Measurements from ENCODE around the gene TRIM21.
"Not testable (repeated sequence)": the region's sequence is repeated elsewhere in the genome, so short reads cannot be mapped to it uniquely, and the experiment has no call there.

The TRIM21 gene

GRCh38 chr11:4388221-4388620 is 5.3 kb downstream of the TRIM21 start:
- Histone ChIP-seq H3K4me3 (ENCODE audit: low read depth in 1 of 2, low read length in 2 of 2) (no peak overlapping the region), H3K36me3 (ENCODE audit: control insufficient read depth in 1 of 2, insufficient read depth in 2 of 2, low read length in 2 of 2) (peaks cover 56 to 64% of the 10 kb centered on the region in 2 donors), H3K9me3 (ENCODE audit: control insufficient read depth in 1 of 2, low read length in 2 of 2) (no peaks in the 10 kb centered on the region), H3K4me1 (ENCODE audit: control insufficient read depth in 1 of 2, insufficient read depth in 2 of 2, low read length in 2 of 2) (peaks cover 0 to 6% of the 10 kb centered on the region in 2 donors), H3K27me3 (ENCODE audit: control insufficient read depth in 1 of 2, insufficient read depth in 2 of 2, low read length in 2 of 2) (no peaks in the 10 kb centered on the region), H3K27ac (ENCODE audit: low read depth, low read length) (no peak overlapping the region), H3K9ac (ENCODE audit: low read depth in 1 of 2, low read length in 2 of 2) (no peak overlapping the region)

- no peak overlapping the region for H3K4me3 ChIP-seq (ENCODE audit: low read depth in 1 of 2, low read length in 2 of 2)
- H3K9ac ChIP-seq (ENCODE audit: low read depth in 1 of 2, low read length in 2 of 2): no peak overlapping the region
- no peak overlapping the region for H3K27ac ChIP-seq (ENCODE audit: low read depth, low read length)
- no peaks in the 10 kb centered on the region for H3K9me3 ChIP-seq (ENCODE audit: control insufficient read depth in 1 of 2, low read length in 2 of 2)
- H3K36me3 ChIP-seq (ENCODE audit: control insufficient read depth in 1 of 2, insufficient read depth in 2 of 2, low read length in 2 of 2): peaks cover 56 to 64% of the 10 kb centered on the region in 2 donors
- no peaks in the 10 kb centered on the region for H3K4me1 ChIP-seq (ENCODE audit: control insufficient read depth in 1 of 2, insufficient read depth in 2 of 2, low read length in 2 of 2)
- no peaks in the 10 kb centered on the region for H3K27me3 ChIP-seq (ENCODE audit: control insufficient read depth in 1 of 2, insufficient read depth in 2 of 2, low read length in 2 of 2)
These were observed 7.3 kb downstream of the TRIM21 start for GRCh38 chr11:4385978-4386740.

- Histone ChIP-seq H3K4me3 (ENCODE audit: low read depth in 1 of 2, low read length in 2 of 2) (no peak overlapping the region), H3K27me3 (ENCODE audit: control insufficient read depth in 1 of 2, insufficient read depth in 2 of 2, low read length in 2 of 2) (no peaks in the 10 kb centered on the region), H3K9ac (ENCODE audit: low read depth in 1 of 2, low read length in 2 of 2) (no peak overlapping the region), H3K9me3 (ENCODE audit: control insufficient read depth in 1 of 2, low read length in 2 of 2) (no peaks in the 10 kb centered on the region), H3K4me1 (ENCODE audit: control insufficient read depth in 1 of 2, insufficient read depth in 2 of 2, low read length in 2 of 2) (no peaks in the 10 kb centered on the region), H3K27ac (ENCODE audit: low read depth, low read length) (no peak overlapping the region), H3K36me3 (ENCODE audit: control insufficient read depth in 1 of 2, insufficient read depth in 2 of 2, low read length in 2 of 2) (peaks cover 25 to 30% of the 10 kb centered on the region in 2 donors)
These were observed 11.6 kb downstream of the TRIM21 start for GRCh38 chr11:4381901-4382300.

- H3K9me3 ChIP-seq (ENCODE audit: control insufficient read depth in 1 of 2, low read length in 2 of 2): no peaks in the 10 kb centered on the region
- H3K4me1 ChIP-seq (ENCODE audit: control insufficient read depth in 1 of 2, insufficient read depth in 2 of 2, low read length in 2 of 2): no peaks in the 10 kb centered on the region
- no peaks in the 10 kb centered on the region for H3K36me3 ChIP-seq (ENCODE audit: control insufficient read depth in 1 of 2, insufficient read depth in 2 of 2, low read length in 2 of 2)
- no peak overlapping the region for H3K9ac ChIP-seq (ENCODE audit: low read depth in 1 of 2, low read length in 2 of 2)
- no peaks in the 10 kb centered on the region for H3K27me3 ChIP-seq (ENCODE audit: control insufficient read depth in 1 of 2, insufficient read depth in 2 of 2, low read length in 2 of 2)
- H3K27ac ChIP-seq (ENCODE audit: low read depth, low read length): no peak overlapping the region
- no peak overlapping the region for H3K4me3 ChIP-seq (ENCODE audit: low read depth in 1 of 2, low read length in 2 of 2)
These were observed 17.9 kb downstream of the TRIM21 start for GRCh38 chr11:4375431-4376140.

GRCh38 chr11:4370166-4370565 is 23.3 kb downstream of the TRIM21 start:
- Histone ChIP-seq H3K27me3 (ENCODE audit: control insufficient read depth in 1 of 2, insufficient read depth in 2 of 2, low read length in 2 of 2) (no peaks in the 10 kb centered on the region), H3K9ac (ENCODE audit: low read depth in 1 of 2, low read length in 2 of 2) (no peak overlapping the region), H3K4me3 (ENCODE audit: low read depth in 1 of 2, low read length in 2 of 2) (no peak overlapping the region), H3K4me1 (ENCODE audit: control insufficient read depth in 1 of 2, insufficient read depth in 2 of 2, low read length in 2 of 2) (no peaks in the 10 kb centered on the region), H3K9me3 (ENCODE audit: control insufficient read depth in 1 of 2, low read length in 2 of 2) (no peaks in the 10 kb centered on the region), H3K27ac (ENCODE audit: low read depth, low read length) (no peak overlapping the region), H3K36me3 (ENCODE audit: control insufficient read depth in 1 of 2, insufficient read depth in 2 of 2, low read length in 2 of 2) (no peaks in the 10 kb centered on the region)

GRCh38 chr11:4368286-4368685 is 25.2 kb downstream of the TRIM21 start, which contains the start of gene OR52B4:
Gene OR52B4, minus strand, starts transcription at chr11:4368386. Its CDS starts 91 bp downstream, at chr11:4368295.
- Histone ChIP-seq H3K9ac (ENCODE audit: low read depth in 1 of 2, low read length in 2 of 2) (no peak within 1 kb of the TSS), H3K9me3 (ENCODE audit: control insufficient read depth in 1 of 2, low read length in 2 of 2) (no peaks in the 10 kb centered on the region), H3K4me1 (ENCODE audit: control insufficient read depth in 1 of 2, insufficient read depth in 2 of 2, low read length in 2 of 2) (no peaks in the 10 kb centered on the region), H3K27ac (ENCODE audit: low read depth, low read length) (no peak within 1 kb of the TSS), H3K36me3 (ENCODE audit: control insufficient read depth in 1 of 2, insufficient read depth in 2 of 2, low read length in 2 of 2) (no peaks in the 10 kb centered on the region), H3K27me3 (ENCODE audit: control insufficient read depth in 1 of 2, insufficient read depth in 2 of 2, low read length in 2 of 2) (no peaks in the 10 kb centered on the region), H3K4me3 (ENCODE audit: low read depth in 1 of 2, low read length in 2 of 2) (no peak within 1 kb of the TSS)

GRCh38 chr11:4348142-4348541 is 45.4 kb downstream of the TRIM21 start:
- H3K27me3 ChIP-seq (ENCODE audit: control insufficient read depth in 1 of 2, insufficient read depth in 2 of 2, low read length in 2 of 2); H3K9me3 ChIP-seq (ENCODE audit: control insufficient read depth in 1 of 2, low read length in 2 of 2); H3K36me3 ChIP-seq (ENCODE audit: control insufficient read depth in 1 of 2, insufficient read depth in 2 of 2, low read length in 2 of 2); H3K4me1 ChIP-seq (ENCODE audit: control insufficient read depth in 1 of 2, insufficient read depth in 2 of 2, low read length in 2 of 2); H3K27ac ChIP-seq (ENCODE audit: low read depth, low read length); H3K9ac ChIP-seq (ENCODE audit: low read depth in 1 of 2, low read length in 2 of 2); H3K4me3 ChIP-seq (ENCODE audit: low read depth in 1 of 2, low read length in 2 of 2): not testable (repeated sequence)

- not testable (repeated sequence) for H3K9me3 ChIP-seq (ENCODE audit: control insufficient read depth in 1 of 2, low read length in 2 of 2); H3K27me3 ChIP-seq (ENCODE audit: control insufficient read depth in 1 of 2, insufficient read depth in 2 of 2, low read length in 2 of 2); H3K4me1 ChIP-seq (ENCODE audit: control insufficient read depth in 1 of 2, insufficient read depth in 2 of 2, low read length in 2 of 2); H3K4me3 ChIP-seq (ENCODE audit: low read depth in 1 of 2, low read length in 2 of 2); H3K9ac ChIP-seq (ENCODE audit: low read depth in 1 of 2, low read length in 2 of 2); H3K36me3 ChIP-seq (ENCODE audit: control insufficient read depth in 1 of 2, insufficient read depth in 2 of 2, low read length in 2 of 2); H3K27ac ChIP-seq (ENCODE audit: low read depth, low read length)
These were observed 48.1 kb downstream of the TRIM21 start for GRCh38 chr11:4345366-4345765.

Measured in duodenal mucosa (tissue), 2 donors.